OCI-LY7 (cell line): ENCODE data around the gene GPR139. TPM values are rescaled to one million over a fixed set of nuclear protein-coding genes. Genes with fewer than 3 reads are reported as not detected.
A peak's percentile ranks its signal among the peaks of the same experiment; 100 is the strongest.

Experiments
- BruUV-seq: library from RNA; stranded (reverse); fragments of 400-500 nt; replicated peaks from 2 replicates; lab custom pipeline; 2021; lab: Mats Ljungman, UMichigan
- CTCF ChIA-PET: fragments of 300-600 bp; sonication (Branson Sonifier 250); formaldehyde crosslinking; loops from one replicate; lab custom pipeline; 2022; ENCODE audit warnings: antibody characterized with exemption; ENCODE audit not compliant: unreplicated experiment; lab: Charles Lee
- POLR2A ChIA-PET: fragments of 300-600 bp; sonication (Branson Sonifier 250); formaldehyde crosslinking; loops from one replicate; lab custom pipeline; 2022; ENCODE audit warnings: antibody characterized with exemption; lab: Charles Lee
- DNase-seq: peaks from one replicate; pipeline ENCODE4 v3.0.0-alpha.2; 2015; ENCODE audit warnings: low spot score
- H2AFZ ChIP-seq: fragments of 200-600 bp; sonication (generic), shearing (Covaris generic); 2 replicates; pipeline ENCODE4 v1.6.1; 2014; ENCODE audit warnings: mild to moderate bottlenecking, antibody characterized with exemption, low read length, moderate library complexity
- H3K27ac ChIP-seq: fragments of 200-600 bp; sonication (generic); 2 replicates; pipeline ENCODE4 v1.5.1; 2014; ENCODE audit warnings: mixed run types, low read depth, mild to moderate bottlenecking, moderate library complexity, low read length, inconsistent platforms; ENCODE audit not compliant: poor library complexity, severe bottlenecking
- H3K36me3 ChIP-seq: fragments of 200-600 bp; sonication (generic); 2 replicates; pipeline ENCODE4 v1.6.1; 2014; ENCODE audit warnings: mild to moderate bottlenecking, antibody characterized with exemption, low read length, moderate library complexity, mixed read lengths; ENCODE audit not compliant: insufficient read depth
- H3K4me1 ChIP-seq: fragments of 200-600 bp; sonication (generic); 2 replicates; pipeline ENCODE4 v1.5.1; 2014; ENCODE audit warnings: mild to moderate bottlenecking, low read length; ENCODE audit not compliant: insufficient read depth, poor library complexity, severe bottlenecking
- H3K4me2 ChIP-seq: fragments of 200-600 bp; sonication (generic); 2 replicates; pipeline ENCODE4 v1.6.1; 2014; ENCODE audit warnings: mild to moderate bottlenecking, low read length
- H3K4me3 ChIP-seq: fragments of 200-600 bp; sonication (generic); 2 replicates; pipeline ENCODE4 v1.5.1; 2014; ENCODE audit warnings: mild to moderate bottlenecking, low read depth, low read length; ENCODE audit not compliant: poor library complexity, severe bottlenecking
- H3K79me2 ChIP-seq: fragments of 200-600 bp; sonication (generic); 2 replicates; pipeline ENCODE4 v1.6.1; 2016; ENCODE audit warnings: low read depth, mild to moderate bottlenecking, low read length, moderate library complexity, mixed read lengths; ENCODE audit not compliant: insufficient read depth
- H3K9me2 ChIP-seq: fragments of 200-600 bp; sonication (generic); 2 replicates; pipeline ENCODE4 v1.6.1; 2016; ENCODE audit warnings: mild to moderate bottlenecking, low read length, mixed read lengths; ENCODE audit not compliant: insufficient read depth
- H3K9me3 ChIP-seq: fragments of 200-600 bp; sonication (generic); 2 replicates; pipeline ENCODE4 v1.6.1; 2014; ENCODE audit warnings: mild to moderate bottlenecking, mixed run types, low read length, mixed read lengths
- H4K20me1 ChIP-seq: fragments of 200-600 bp; sonication (generic); 2 replicates; pipeline ENCODE4 v1.6.1; 2014; ENCODE audit warnings: mild to moderate bottlenecking, antibody characterized with exemption, low read length, moderate library complexity, mixed read lengths; ENCODE audit not compliant: insufficient read depth
- EZH2phosphoT487 ChIP-seq: fragments of 200-600 bp; sonication (generic); IDR thresholded peaks from 2 replicates; pipeline ENCODE4 v1.6.1; 2018; ENCODE audit warnings: low read depth, borderline replicate concordance, mild to moderate bottlenecking, mixed run types, antibody characterized with exemption, low read length, moderate library complexity, mixed read lengths
- intact Hi-C: fragments of 100-400 bp; cut with micrococcal nuclease; formaldehyde crosslinking; loops from one replicate; pipeline ENCODE4 v1.10.0; 2022; ENCODE audit not compliant: unreplicated experiment
- total RNA-seq, 2 experiments: library from RNA; depleted of rRNA in 1 of 2; stranded (reverse); fragments of >200 nt in 1 of 2; shearing (Covaris generic) in 1 of 2; gene quantifications; 2 replicates each; pipeline ENCODE4 v1.2.3, GENCODE V29; 2014 to 2022
- TF ChIP-seq, protein P1 (sequence below): fragments of 200-600 bp; sonication (generic); conservative IDR thresholded peaks from 2 replicates; pipeline ENCODE4 v1.5.1; 2014; ENCODE audit warnings: mild to moderate bottlenecking, antibody characterized with exemption, low read length, moderate library complexity, mixed read lengths

Gene GPR139
- total RNA-seq, 2 experiments from 2014 or later, result not detected

GRCh38 chr16:20029611-20030010 lies 44.1 kb downstream of the GPR139 start:
- Histone ChIP-seq H2AFZ (no peak overlapping the region), H3K4me3 (no peak overlapping the region), H3K9me2 (no peaks in the 10 kb centered on the region), H3K4me2 (no peak overlapping the region), H3K36me3 (no peaks in the 10 kb centered on the region), H3K79me2 (no peaks in the 10 kb centered on the region), H4K20me1 (no peaks in the 10 kb centered on the region), H3K27ac (no peak overlapping the region), H3K4me1 (no peaks in the 10 kb centered on the region), H3K9me3 (no peaks in the 10 kb centered on the region)
- ChIA-PET POLR2A (no interaction called here), CTCF (no interaction called here)
- TF ChIP-seq, protein P1, sequence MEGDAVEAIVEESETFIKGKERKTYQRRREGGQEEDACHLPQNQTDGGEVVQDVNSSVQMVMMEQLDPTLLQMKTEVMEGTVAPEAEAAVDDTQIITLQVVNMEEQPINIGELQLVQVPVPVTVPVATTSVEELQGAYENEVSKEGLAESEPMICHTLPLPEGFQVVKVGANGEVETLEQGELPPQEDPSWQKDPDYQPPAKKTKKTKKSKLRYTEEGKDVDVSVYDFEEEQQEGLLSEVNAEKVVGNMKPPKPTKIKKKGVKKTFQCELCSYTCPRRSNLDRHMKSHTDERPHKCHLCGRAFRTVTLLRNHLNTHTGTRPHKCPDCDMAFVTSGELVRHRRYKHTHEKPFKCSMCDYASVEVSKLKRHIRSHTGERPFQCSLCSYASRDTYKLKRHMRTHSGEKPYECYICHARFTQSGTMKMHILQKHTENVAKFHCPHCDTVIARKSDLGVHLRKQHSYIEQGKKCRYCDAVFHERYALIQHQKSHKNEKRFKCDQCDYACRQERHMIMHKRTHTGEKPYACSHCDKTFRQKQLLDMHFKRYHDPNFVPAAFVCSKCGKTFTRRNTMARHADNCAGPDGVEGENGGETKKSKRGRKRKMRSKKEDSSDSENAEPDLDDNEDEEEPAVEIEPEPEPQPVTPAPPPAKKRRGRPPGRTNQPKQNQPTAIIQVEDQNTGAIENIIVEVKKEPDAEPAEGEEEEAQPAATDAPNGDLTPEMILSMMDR, result no peak
- no peak for TF ChIP-seq EZH2phosphoT487
- DNase-seq, result no peak
- intact Hi-C loops, result no loop called here
- BruUV-seq, result no TSS peak

DNA sequence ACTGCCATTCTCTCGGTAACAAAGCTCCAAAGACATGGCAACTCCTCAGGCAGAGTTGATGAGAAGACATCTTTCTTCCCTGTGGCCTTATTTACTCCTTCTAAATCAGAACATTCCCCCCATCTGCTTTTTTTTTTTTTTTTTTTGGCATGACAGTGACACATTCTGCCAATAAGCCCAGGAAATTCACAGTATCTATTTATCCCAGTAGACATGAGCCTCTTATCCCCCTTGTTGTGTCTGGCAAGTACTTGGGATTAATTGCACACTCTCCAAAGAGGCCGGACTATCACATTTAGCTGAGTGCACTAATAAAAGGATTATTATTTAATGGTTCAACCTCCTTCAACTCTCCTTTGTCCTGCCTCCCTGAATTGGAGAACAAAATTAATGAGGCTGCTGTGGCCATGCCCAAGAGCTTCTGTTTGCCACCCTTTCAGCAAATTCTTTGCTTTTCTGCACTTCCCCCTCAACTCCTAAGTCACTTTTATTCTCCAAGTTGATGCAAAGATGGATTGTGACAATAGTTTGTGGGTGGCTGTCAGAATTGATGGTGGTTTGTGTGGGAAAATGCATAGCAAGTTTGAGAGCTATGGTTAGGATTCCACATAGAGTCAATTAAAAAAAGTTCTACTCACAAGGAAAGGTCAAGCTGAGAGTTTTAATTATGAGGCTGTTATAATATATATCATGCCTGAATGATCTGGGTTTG lies 47.2 kb downstream of the GPR139 start:
- intact Hi-C loops, result no loop called here
- Histone ChIP-seq H3K4me3 (no peak overlapping the region), H3K36me3 (no peaks in the 10 kb centered on the region), H3K27ac (no peak overlapping the region), H3K4me2 (no peak overlapping the region), H3K4me1 (no peaks in the 10 kb centered on the region), H3K9me2 (no peaks in the 10 kb centered on the region), H3K9me3 (no peaks in the 10 kb centered on the region), H4K20me1 (no peaks in the 10 kb centered on the region), H2AFZ (no peak overlapping the region), H3K79me2 (no peaks in the 10 kb centered on the region)
- TF ChIP-seq, protein P1, result no peak
- TF ChIP-seq EZH2phosphoT487, result no peak
- DNase-seq, result no peak
- ChIA-PET POLR2A (no interaction called here), CTCF (no interaction called here)
- BruUV-seq, result no TSS peak

GRCh38 chr16:20023190-20023589 lies 50.5 kb downstream of the GPR139 start:
- intact Hi-C loops, result no loop called here
- DNase-seq, result peak; percentile 9
- BruUV-seq, result no TSS peak
- TF ChIP-seq, protein P1, result no peak
- H3K4me2 ChIP-seq, result no peak overlapping the region
- CTCF ChIA-PET, result no interaction called here
- POLR2A ChIA-PET, result interaction anchor here (1.5 kb wide), 1 partner anchor 8 kb away, joined by 4 read pairs; no protein-coding TSS in a partner anchor
- no peaks in the 10 kb centered on the region for H3K4me1 ChIP-seq
- no peak overlapping the region for H2AFZ ChIP-seq
- no peak overlapping the region for H3K4me3 ChIP-seq
- H3K9me3 ChIP-seq, result no peaks in the 10 kb centered on the region
- H3K27ac ChIP-seq, result no peak overlapping the region
- H3K9me2 ChIP-seq, result no peaks in the 10 kb centered on the region
- H3K79me2 ChIP-seq, result no peaks in the 10 kb centered on the region
- no peaks in the 10 kb centered on the region for H4K20me1 ChIP-seq
- no peaks in the 10 kb centered on the region for H3K36me3 ChIP-seq
